ENCODE data around the gene MPND.

Gene MPND

DNA sequence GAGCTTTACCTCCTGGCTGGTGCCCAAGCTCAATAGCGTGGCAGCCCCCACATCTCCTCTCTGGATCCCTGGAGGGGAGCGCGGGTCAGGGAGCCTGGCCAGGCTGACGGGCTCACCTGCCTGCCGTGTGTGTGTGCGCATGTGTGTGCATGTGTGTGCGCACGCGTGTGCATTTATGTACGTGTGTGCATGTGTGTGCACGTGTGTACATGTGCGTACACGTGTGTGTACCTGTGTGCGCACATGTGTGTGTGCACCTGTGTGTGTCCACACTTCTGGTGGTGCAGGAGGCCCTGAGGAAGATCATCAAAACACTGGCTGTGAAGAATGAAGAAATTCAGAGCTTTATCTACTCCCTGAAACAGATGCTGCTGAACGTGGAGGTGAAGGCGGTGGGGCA is 37.7 kb upstream of the MPND start:
- TF ChIP-seq, protein P1, sequence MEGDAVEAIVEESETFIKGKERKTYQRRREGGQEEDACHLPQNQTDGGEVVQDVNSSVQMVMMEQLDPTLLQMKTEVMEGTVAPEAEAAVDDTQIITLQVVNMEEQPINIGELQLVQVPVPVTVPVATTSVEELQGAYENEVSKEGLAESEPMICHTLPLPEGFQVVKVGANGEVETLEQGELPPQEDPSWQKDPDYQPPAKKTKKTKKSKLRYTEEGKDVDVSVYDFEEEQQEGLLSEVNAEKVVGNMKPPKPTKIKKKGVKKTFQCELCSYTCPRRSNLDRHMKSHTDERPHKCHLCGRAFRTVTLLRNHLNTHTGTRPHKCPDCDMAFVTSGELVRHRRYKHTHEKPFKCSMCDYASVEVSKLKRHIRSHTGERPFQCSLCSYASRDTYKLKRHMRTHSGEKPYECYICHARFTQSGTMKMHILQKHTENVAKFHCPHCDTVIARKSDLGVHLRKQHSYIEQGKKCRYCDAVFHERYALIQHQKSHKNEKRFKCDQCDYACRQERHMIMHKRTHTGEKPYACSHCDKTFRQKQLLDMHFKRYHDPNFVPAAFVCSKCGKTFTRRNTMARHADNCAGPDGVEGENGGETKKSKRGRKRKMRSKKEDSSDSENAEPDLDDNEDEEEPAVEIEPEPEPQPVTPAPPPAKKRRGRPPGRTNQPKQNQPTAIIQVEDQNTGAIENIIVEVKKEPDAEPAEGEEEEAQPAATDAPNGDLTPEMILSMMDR (conservative IDR thresholded peaks at IDR 0.05; ENCODE audit: low read depth, low read length) = no peak
- no peak overlapping the region for H3K4me3 ChIP-seq (ENCODE audit: low read depth, low read length)
- no peak for DNase-seq (ENCODE audit: low read depth)

DNA sequence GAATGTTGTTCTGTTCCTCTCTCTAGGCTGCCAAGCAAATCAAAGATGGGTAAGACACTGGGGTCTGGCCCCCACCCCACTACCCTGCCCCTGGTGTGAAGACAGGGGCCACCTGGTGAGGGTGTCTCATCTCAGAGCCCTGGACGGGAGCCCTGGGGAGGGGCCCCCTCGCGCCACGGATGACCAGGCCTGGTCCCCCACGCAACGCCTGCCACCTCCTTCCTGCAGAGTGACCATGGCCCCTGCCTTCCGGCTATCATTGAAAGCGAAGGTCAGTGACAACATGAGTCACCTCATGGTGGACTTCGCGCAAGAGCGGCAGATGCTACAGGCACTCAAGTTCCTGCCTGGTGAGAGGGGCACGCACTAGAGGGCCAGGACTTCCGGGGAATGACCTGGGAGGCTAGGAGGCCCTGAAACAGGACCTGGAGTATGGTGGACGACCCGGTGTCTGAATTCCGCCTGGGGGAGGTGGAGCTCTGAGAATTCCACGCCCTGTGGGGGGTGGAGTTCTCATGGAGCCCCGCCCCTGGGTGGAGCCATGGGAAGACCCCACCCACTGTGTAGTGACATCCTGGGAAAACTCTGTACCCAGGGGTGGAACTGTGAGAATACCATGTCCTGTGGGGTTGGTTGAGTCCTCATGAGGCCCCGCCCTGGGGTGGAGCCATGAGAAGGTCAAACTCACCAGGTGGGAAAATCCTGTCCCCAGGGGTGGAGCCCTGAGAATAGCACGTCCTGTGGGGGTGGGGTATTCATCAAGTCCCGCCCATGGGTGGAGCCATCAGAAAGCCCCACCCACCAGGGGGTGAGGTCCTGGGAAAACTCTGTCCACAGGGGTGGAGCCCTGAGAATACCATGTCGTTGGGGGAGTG is 32.9 kb upstream of the MPND start:
- no peak overlapping the region for H3K4me3 ChIP-seq (ENCODE audit: low read depth, low read length)
- DNase-seq (ENCODE audit: low read depth) = no peak
- TF ChIP-seq, protein P1 (conservative IDR thresholded peaks at IDR 0.05; ENCODE audit: low read depth, low read length) = no peak

DNA sequence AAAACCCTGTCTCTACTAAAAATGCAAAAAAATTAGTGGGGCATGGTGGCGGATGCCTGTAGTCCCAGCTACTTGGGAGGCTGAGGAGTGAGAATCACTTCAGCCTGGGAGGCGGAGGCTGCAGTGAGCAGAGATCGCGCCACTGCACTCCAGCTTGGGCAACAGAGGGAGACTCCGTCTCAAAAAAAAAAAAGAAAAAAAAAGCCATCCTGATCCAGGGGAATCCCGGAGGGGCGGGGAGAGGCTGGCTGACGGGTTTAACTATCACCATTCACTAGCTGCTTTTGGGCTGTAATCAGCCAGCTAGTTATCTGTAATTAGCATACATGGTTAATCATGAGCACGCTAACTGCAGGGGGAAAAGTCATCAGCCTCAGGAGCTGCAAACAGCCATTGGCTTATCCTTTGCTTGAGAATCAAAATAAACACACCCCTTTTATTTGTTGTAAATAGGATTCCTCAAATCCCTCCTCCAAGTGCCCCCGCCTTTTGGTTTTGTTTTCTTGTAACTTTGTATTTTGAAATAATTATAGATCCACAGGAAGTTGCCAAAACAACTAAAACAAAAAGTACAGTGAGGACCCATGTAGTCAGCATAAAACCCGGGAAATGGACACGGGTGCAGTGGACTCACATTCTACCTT is 29.4 kb upstream of the MPND start:
- no peak for DNase-seq (ENCODE audit: low read depth)
- H3K4me3 ChIP-seq (ENCODE audit: low read depth, low read length) = no peak overlapping the region
- TF ChIP-seq, protein P1 (conservative IDR thresholded peaks at IDR 0.05; ENCODE audit: low read depth, low read length) = no peak

DNA sequence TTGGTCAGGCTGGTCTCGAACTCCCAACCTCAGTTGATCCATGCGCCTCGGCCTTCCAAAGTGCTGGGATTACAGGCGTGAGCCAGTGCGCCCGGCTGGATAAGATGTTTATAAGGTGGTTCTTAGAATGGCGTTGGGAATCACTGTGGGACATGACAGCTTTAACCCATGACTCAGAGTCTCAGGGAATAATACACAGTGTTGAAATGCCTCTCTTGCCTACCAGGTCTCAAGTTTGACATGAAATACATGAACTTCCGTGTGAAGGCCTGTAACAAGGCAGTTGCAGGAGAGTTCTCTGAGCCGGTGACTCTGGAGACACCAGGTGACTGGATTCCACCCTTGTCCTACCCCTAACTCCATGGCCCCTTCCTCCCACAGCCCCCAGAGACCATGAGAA is 26.4 kb upstream of the MPND start:
- TF ChIP-seq, protein P1 (conservative IDR thresholded peaks at IDR 0.05; ENCODE audit: low read depth, low read length) = no peak
- DNase-seq (ENCODE audit: low read depth) = peak; percentile 23

DNA sequence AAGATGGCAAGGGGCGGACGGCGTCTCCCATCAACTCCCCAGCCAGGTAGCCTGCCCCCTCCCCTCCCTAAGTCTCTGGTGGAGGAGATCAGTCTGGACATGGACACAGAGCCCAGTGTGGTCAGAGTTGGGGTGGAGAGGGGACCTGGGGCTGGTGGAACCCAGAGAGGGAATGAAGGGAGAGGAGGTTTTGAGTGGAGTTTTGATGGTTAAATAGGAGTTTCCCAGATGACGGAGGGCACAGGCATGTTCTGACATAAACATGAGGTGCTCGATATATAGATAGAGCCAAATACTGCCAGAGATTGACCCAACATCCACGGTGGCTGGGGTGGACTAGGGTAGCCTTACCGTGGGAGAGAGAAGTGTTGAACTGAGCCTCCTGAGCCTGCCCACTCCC is 24.9 kb upstream of the MPND start:
- TF ChIP-seq, protein P1 (conservative IDR thresholded peaks at IDR 0.05; ENCODE audit: low read depth, low read length) = no peak
- DNase-seq (ENCODE audit: low read depth) = no peak

More for the DNA sequence above, 26.4 kb upstream of the MPND start:
- H3K4me3 ChIP-seq (ENCODE audit: low read depth, low read length) = no peak overlapping the region

DNA sequence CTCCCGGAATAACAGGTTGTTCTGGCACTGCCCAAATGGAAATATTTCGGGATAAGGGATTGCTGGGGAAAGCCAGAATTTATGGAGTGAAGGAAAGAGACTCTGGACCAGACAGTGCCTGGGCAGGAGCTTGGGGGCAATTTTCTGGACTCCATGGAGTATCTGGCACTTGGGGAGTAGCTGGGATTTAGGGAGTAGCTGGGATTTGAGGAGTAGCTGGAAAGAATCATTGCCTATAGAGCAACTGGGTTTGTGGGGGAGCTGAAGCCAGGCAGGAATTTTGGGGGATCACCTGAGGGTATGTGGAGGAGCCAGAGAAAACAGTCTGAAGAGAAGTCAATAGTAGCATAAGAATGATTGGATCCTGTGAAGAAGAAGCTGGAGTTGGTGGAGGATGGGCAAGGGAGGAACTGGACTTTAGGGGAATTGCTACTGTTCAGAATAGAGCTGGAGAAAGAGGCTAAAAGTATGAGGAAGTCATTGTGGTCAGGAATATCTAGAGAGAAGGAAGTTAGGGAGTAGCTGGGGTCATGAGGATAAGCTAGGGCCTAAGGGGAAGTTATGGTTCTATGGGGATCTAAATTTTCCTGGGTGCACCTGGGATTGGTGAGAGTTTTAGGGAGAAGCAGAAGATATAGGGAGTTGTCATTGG is 24.2 kb upstream of the MPND start:
- no peak overlapping the region for H3K4me3 ChIP-seq (ENCODE audit: low read depth, low read length)
- DNase-seq (ENCODE audit: low read depth) = no peak
- TF ChIP-seq, protein P1 (conservative IDR thresholded peaks at IDR 0.05; ENCODE audit: low read depth, low read length) = no peak

More for the DNA sequence above, 24.9 kb upstream of the MPND start:
- no peak overlapping the region for H3K4me3 ChIP-seq (ENCODE audit: low read depth, low read length)

Measured in choroid plexus epithelial cell (primary cell).